K562 (cell line): Measurements from ENCODE around the gene SLC1A4. TPM values are rescaled to one million over a fixed set of nuclear protein-coding genes. Genes with fewer than 3 reads are reported as not detected.

Source experiments
- ATAC-seq: fragments of 200-7000 bp; cut with Tn5 transposase; 3 replicates; pipeline ENCODE4 v1.9.1; 2020; ENCODE audit warnings: moderate library complexity
- BruUV-seq: library from RNA; stranded (reverse); fragments of 400-500 nt; replicated peaks from 2 replicates; lab custom pipeline; 2021; lab: Mats Ljungman, UMichigan
- CTCF ChIA-PET: fragments of 300-600 bp; formaldehyde crosslinking; extraction: SDS; loops from one replicate; lab custom pipeline; 2021; ENCODE audit warnings: low intra/inter-chr PET ratio; lab: Yijun Ruan, JAX
- POLR2A ChIA-PET: fragments of 300-600, 350-650 bp; sonication (Branson Sonifier 250); formaldehyde crosslinking; extraction: SDS; loops from one replicate; lab custom pipeline; 2021; ENCODE audit warnings: antibody characterized with exemption, inconsistent platforms; lab: Yijun Ruan, JAX
- DNase-seq, 4 experiments: peaks; one replicate each; pipeline versions ENCODE4 v3.0.0 to v3.0.0-alpha.2; 2011 to 2018; ENCODE audit warnings: low spot score in 3 of 4, mixed read lengths in 3 of 4; ENCODE audit errors: extremely low read depth in 1 of 4
- FAIRE-seq: peaks from 2 replicates; lab custom pipeline; 2011; peaks lifted over from hg19 to GRCh38; lab: Jason Lieb, UNC
- H2AFZ ChIP-seq: 2 replicates; pipeline ENCODE4 v1.6.0; 2011; ENCODE audit warnings: low read depth, low read length, control low read depth, inconsistent platforms
- H3K27ac ChIP-seq: fragments of 200-600 bp; 3 replicates; pipeline ENCODE4 v1.8.0; 2011; ENCODE audit warnings: low read depth, mild to moderate bottlenecking, control low read depth, inconsistent platforms, low read length, moderate library complexity, mixed read lengths; ENCODE audit errors: extremely low read depth
- H3K27me3 ChIP-seq, 2 experiments: fragments of 300-600 bp in 1 of 2; 2 replicates in 1 of 2; 3 replicates in 1 of 2; pipeline versions ENCODE4 v1.6.0 to v1.8.0; 2011; ENCODE audit warnings: inconsistent platforms in 2 of 2, low read length in 2 of 2, mild to moderate bottlenecking in 1 of 2, mixed read lengths in 1 of 2, moderate library complexity in 1 of 2; ENCODE audit not compliant: control insufficient read depth in 2 of 2, insufficient read depth in 2 of 2
- H3K36me3 ChIP-seq: fragments of 300-600 bp; 3 replicates; pipeline ENCODE4 v1.8.0; 2011; ENCODE audit warnings: mild to moderate bottlenecking, low read length, inconsistent platforms; ENCODE audit not compliant: control insufficient read depth, insufficient read depth
- H3K4me1 ChIP-seq, 2 experiments: fragments of 200-600 bp in 1 of 2; replicated peaks in 1 of 2; 2 replicates in 1 of 2; 3 replicates in 1 of 2; pipeline versions ENCODE4 v1.5.1 to v1.8.0; 2011; ENCODE audit warnings: inconsistent platforms in 2 of 2, low read length in 2 of 2, mild to moderate bottlenecking in 1 of 2, mixed read lengths in 1 of 2, moderate library complexity in 1 of 2; ENCODE audit not compliant: control insufficient read depth in 2 of 2, insufficient read depth in 2 of 2
- H3K4me2 ChIP-seq: 2 replicates; pipeline ENCODE4 v1.6.1; 2011; ENCODE audit warnings: low read length, control low read depth, inconsistent platforms, mixed read lengths; ENCODE audit not compliant: insufficient read depth
- H3K4me3 ChIP-seq: fragments of 200-600 bp; sonication (generic), shearing (Covaris generic); 2 replicates; pipeline ENCODE4 v1.5.1; 2016; ENCODE audit warnings: control low read depth, inconsistent platforms
- H3K79me2 ChIP-seq: fragments of 200-600 bp; 3 replicates; pipeline ENCODE4 v1.8.0; 2011; ENCODE audit warnings: low read length, inconsistent platforms; ENCODE audit not compliant: control insufficient read depth, insufficient read depth
- H3K9ac ChIP-seq, 2 experiments: 2 replicates each; pipeline versions ENCODE4 v1.6.0 to v1.6.1; 2011; ENCODE audit warnings: low read depth in 2 of 2, low read length in 2 of 2, control low read depth in 1 of 2, inconsistent platforms in 1 of 2, mild to moderate bottlenecking in 1 of 2, mixed read lengths in 1 of 2; ENCODE audit not compliant: insufficient read depth in 1 of 2
- H3K9me1 ChIP-seq: one replicate; pipeline ENCODE4 v1.6.0; 2011; ENCODE audit warnings: inconsistent platforms, mild to moderate bottlenecking, low read length, moderate library complexity; ENCODE audit not compliant: control insufficient read depth, insufficient read depth
- H3K9me3 ChIP-seq: replicated peaks from 2 replicates; pipeline ENCODE4 v1.5.1; 2011; ENCODE audit warnings: low read depth, low read length, inconsistent platforms; ENCODE audit not compliant: control insufficient read depth, insufficient read depth
- H4K20me1 ChIP-seq: replicated peaks from 2 replicates; pipeline ENCODE4 v1.6.1; 2011; ENCODE audit warnings: low read length, inconsistent platforms, mixed read lengths; ENCODE audit not compliant: control insufficient read depth, insufficient read depth
- BDP1 ChIP-seq: IDR thresholded peaks from 3 replicates; pipeline ENCODE4 v1.6.1; 2011; ENCODE audit not compliant: insufficient read length, insufficient read depth
- BMI1 ChIP-seq: fragments of 150-350 bp; IDR thresholded peaks from 2 replicates; pipeline ENCODE4 v1.6.1; 2014; ENCODE audit warnings: low read length
- BRCA1 ChIP-seq, 2 experiments: fragments of 450-650 bp in 1 of 2; sonication (generic) in 1 of 2; formaldehyde crosslinking in 1 of 2; IDR thresholded peaks; 2 replicates each; pipeline versions ENCODE4 v1.5.0 to v1.6.1; 2017 to 2020; ENCODE audit warnings: mild to moderate bottlenecking in 1 of 2, missing genetic modification reagents in 1 of 2
- KLF16 ChIP-seq: IDR thresholded peaks from 2 replicates; pipeline ENCODE4 v1.6.1; 2016; ENCODE audit warnings: antibody characterized with exemption
- MITF ChIP-seq: IDR thresholded peaks from 2 replicates; pipeline ENCODE4 v1.6.1; 2014; ENCODE audit warnings: antibody characterized with exemption
- NBN ChIP-seq: fragments of 450-650 bp; IDR thresholded peaks from 2 replicates; pipeline ENCODE4 v1.6.1; 2016; ENCODE audit warnings: low read depth, mild to moderate bottlenecking
- NCOR1 ChIP-seq: fragments of 450-650 bp; IDR thresholded peaks from 2 replicates; pipeline ENCODE4 v1.6.1; 2016; ENCODE audit warnings: mild to moderate bottlenecking, moderate library complexity
- NFE2 ChIP-seq: IDR thresholded peaks from 2 replicates; pipeline ENCODE4 v1.6.1; 2014; ENCODE audit warnings: antibody characterized with exemption, low read depth
- PREB ChIP-seq: sonication (generic); formaldehyde crosslinking; IDR thresholded peaks from 2 replicates; pipeline ENCODE4 v1.8.1; 2023; ENCODE audit warnings: mild to moderate bottlenecking, missing genetic modification reagents
- SMAD2 ChIP-seq: fragments of 150-350 bp; IDR thresholded peaks from 2 replicates; pipeline ENCODE4 v1.6.1; 2014; ENCODE audit warnings: low read depth, mild to moderate bottlenecking, low read length
- SMARCB1 ChIP-seq: IDR thresholded peaks from 2 replicates; pipeline ENCODE4 v1.6.1; 2011; ENCODE audit warnings: improper control_type of control experiment, low read depth; ENCODE audit not compliant: insufficient read length
- SNRNP70 ChIP-seq: fragments of 200-400 bp; formaldehyde crosslinking; optimal IDR thresholded peaks from 2 replicates; pipeline ENCODE3; 2017; ENCODE audit warnings: low read depth, low read length
- SOX6 ChIP-seq: fragments of 450-650 bp; IDR thresholded peaks from 2 replicates; pipeline ENCODE4 v1.6.1; 2014; ENCODE audit warnings: mild to moderate bottlenecking
- YBX1 ChIP-seq: fragments of 450-650 bp; IDR thresholded peaks from 2 replicates; pipeline ENCODE4 v1.7.1; 2016; ENCODE audit warnings: mild to moderate bottlenecking
- ZFPM2 ChIP-seq: fragments of 250-450 bp; sonication (Bioruptor Pico); IDR thresholded peaks from 2 replicates; pipeline ENCODE4 v1.5.1; 2022; ENCODE audit warnings: mild to moderate bottlenecking
- ZNF197 ChIP-seq: fragments of 200-800 bp; sonication (Bioruptor generic); IDR thresholded peaks from 2 replicates; pipeline ENCODE4 v1.6.1; 2016; ENCODE audit warnings: low read depth, missing genetic modification characterization, missing compliant biosample characterization
- ZNF766 ChIP-seq: fragments of 200-800 bp; sonication (Bioruptor generic); conservative IDR thresholded peaks from 2 replicates; pipeline ENCODE4 v1.6.1; 2016; ENCODE audit warnings: missing genetic modification characterization, missing compliant biosample characterization
- WGBS: fragments of 100-300 bp; shearing (Covaris generic); methylation state at CpG from one replicate; pipeline ENCODE4 v1.1.6; 2016; ENCODE audit warnings: low coverage, mixed read lengths; ENCODE audit not compliant: insufficient coverage; ENCODE audit errors: missing lambda C conversion rate; 5-methylcytosine and 5-hydroxymethylcytosine counted together
- in situ Hi-C: fragments of 300-500 bp; cut with MboI; formaldehyde crosslinking; loops from 4 replicates; pipeline ENCODE4 v1.15.0; 2018; ENCODE audit warnings: inconsistent platforms, mixed read lengths
- intact Hi-C: fragments of 100-400 bp; cut with micrococcal nuclease; formaldehyde crosslinking; loops from 2 replicates; pipeline ENCODE4 v1.14.2; 2022
- polyA plus RNA-seq, 8 experiments: library from polyadenylated mRNA; depleted of rRNA in 4 of 8; stranded (reverse) in 5 of 8; unstranded in 3 of 8; fragments of >200 nt; fragmentation: Nextera tagmentation in 2 of 8; fragmentation: Illumina TruSeq in 1 of 8; extraction: Ambion mirVana in 2 of 8; extraction: Trizol in 1 of 8; gene quantifications; 2 replicates each; pipeline versions ENCODE4 v1.2.1 to v1.2.3, GENCODE V29; 2011 to 2014; ENCODE audit warnings: inconsistent platforms in 1 of 8, missing spikeins in 1 of 8
- total RNA-seq, 7 experiments: library from RNA; depleted of rRNA in 6 of 7; stranded (reverse); fragments of >200 nt in 6 of 7; fragmentation: Illumina TruSeq in 2 of 7; extraction: Trizol in 2 of 7; gene quantifications; 2 replicates each; pipeline versions ENCODE4 v1.2.1 to v1.2.3, GENCODE V29; 2011 to 2021; ENCODE audit warnings: low replicate concordance in 1 of 7

Gene SLC1A4
- total and polyA plus RNA-seq, 9 of the 15 experiments (the other 6 are each of a cell fraction or from before 2014, with no cell fraction given) = 4.4 to 24.0 (median 10.9) TPM

- H3K4me1 ChIP-seq = peaks cover 23 to 41% of the 10 kb centered on the region in 2 experiments
- H3K27ac ChIP-seq = peak overlapping the region; percentile 62
- DNase-seq (peak; percentile 65 to 78 (median 72)), ATAC-seq (peak; percentile 76), FAIRE-seq (peak; percentile 77)
- H4K20me1 ChIP-seq = peaks cover 4% of the 10 kb centered on the region; the same call in 1 of the 2 replicates
- H3K27me3 ChIP-seq = no peaks in the 10 kb centered on the region
- H3K9ac ChIP-seq = peak overlapping the region in 1 of 2 experiments; percentile 62; a peak in 1 of 4 replicates
- H3K4me3 ChIP-seq = no peak overlapping the region
- H3K79me2 ChIP-seq = peaks cover 42% of the 10 kb centered on the region
- in situ Hi-C loops = loop anchor here (10.0 kb wide), 1 partner anchor 512 kb away; no protein-coding TSS in a partner anchor
- no peaks in the 10 kb centered on the region for H3K9me3 ChIP-seq
- 52% methylated on average over 13 of the region's 13 CpGs for WGBS
- CTCF ChIA-PET = interaction anchor here (3.5 kb wide), 1 partner anchor 125 kb away, joined by 16 read pairs; no protein-coding TSS in a partner anchor
- no peaks in the 10 kb centered on the region; the same call in 2 of the 3 replicates for H3K36me3 ChIP-seq
- no TSS peak for BruUV-seq
- intact Hi-C loops = loop anchor here (5.0 to 10.0 kb wide), 4 partner anchors 214 to 509 kb away; partner anchors contain the start of gene SPRED2
- H3K4me2 ChIP-seq = peak overlapping the region; percentile 21; the same call in 1 of the 2 replicates
- POLR2A ChIA-PET = interaction anchor here (0.6 to 1.8 kb wide), 6 partner anchors 8 to 208 kb away, joined by 3 to 7 read pairs (median 4); no protein-coding TSS in a partner anchor
- H3K9me1 ChIP-seq = no peaks in the 10 kb centered on the region
- no peak overlapping the region for H2AFZ ChIP-seq
- TF ChIP-seq SOX6 (0 out of 2 replicates have a peak, but pooled peaks have one; percentile 11), MITF (no peak), PREB (CRISPR knock-in tag) (no peak), NBN (no peak), BMI1 (no peak), ZFPM2 (no peak), YBX1 (no peak), KLF16 (0 out of 2 replicates have a peak, but pooled peaks have one; percentile 36), SMAD2 (no peak), ZNF197 (CRISPR knock-in tag) (no peak), NFE2 (peak; percentile 90), SNRNP70 (no peak), BRCA1 (IDR thresholded peaks at IDR 0.05) (no peak), BRCA1 (CRISPR knock-in tag; IDR thresholded peaks at IDR 0.05) (no peak), ZNF766 (CRISPR knock-in tag) (0 out of 2 replicates have a peak, but pooled peaks have one; percentile 25), NCOR1 (0 out of 2 replicates have a peak, but pooled peaks have one; percentile 23), SMARCB1 (no peak), BDP1 (no peak)
Measured at GRCh38 chr2:65062843-65063825, 73.9 kb downstream of the SLC1A4 start.
